Liver (tissue), 9 donors: ENCODE measurements around the gene DST. TPM values are rescaled to one million over a fixed set of nuclear protein-coding genes. Genes with fewer than 3 reads are reported as not detected.

ENCODE experiments used
- DNase-seq: peaks from one replicate; pipeline ENCODE4 v3.0.0-alpha.2; 2017; ENCODE audit warnings: low spot score
- H3K27ac ChIP-seq, 2 donors: one replicate each; pipeline ENCODE4 v1.7.0; 2013; ENCODE audit warnings: inconsistent platforms in 2 of 2, low read length in 2 of 2, control low read depth in 1 of 2, low read depth in 1 of 2, mild to moderate bottlenecking in 1 of 2
- H3K27me3 ChIP-seq, 4 donors: one replicate each; pipeline versions ENCODE4 v1.6.1 to v1.7.0; 2013; ENCODE audit warnings: low read length in 3 of 4, inconsistent platforms in 1 of 4, mild to moderate bottlenecking in 1 of 4, moderate library complexity in 1 of 4; ENCODE audit not compliant: control insufficient read depth in 4 of 4, insufficient read depth in 4 of 4
- H3K36me3 ChIP-seq, 4 donors: one replicate each; pipeline versions ENCODE4 v1.6.1 to v1.7.0; 2013; ENCODE audit warnings: low read length in 3 of 4, mild to moderate bottlenecking in 3 of 4, low read depth in 1 of 4, moderate library complexity in 1 of 4; ENCODE audit not compliant: control insufficient read depth in 4 of 4, insufficient read depth in 3 of 4
- H3K4me1 ChIP-seq, 4 donors: one replicate each; pipeline versions ENCODE4 v1.6.1 to v1.7.0; 2013; ENCODE audit warnings: low read length in 3 of 4, mild to moderate bottlenecking in 3 of 4, moderate library complexity in 1 of 4; ENCODE audit not compliant: control insufficient read depth in 4 of 4, insufficient read depth in 4 of 4
- H3K4me3 ChIP-seq, 3 donors: one replicate each; pipeline versions ENCODE4 v1.6.1 to v1.7.0; 2013; ENCODE audit warnings: low read length in 3 of 3, control low read depth in 1 of 3, low read depth in 1 of 3, mild to moderate bottlenecking in 1 of 3
- H3K9ac ChIP-seq, 2 donors: one replicate each; pipeline ENCODE4 v1.7.0; 2013; ENCODE audit warnings: low read length in 2 of 2, mild to moderate bottlenecking in 2 of 2, moderate library complexity in 2 of 2, control low read depth in 1 of 2, low read depth in 1 of 2
- H3K9me3 ChIP-seq, 4 donors: one replicate each; pipeline versions ENCODE4 v1.6.1 to v1.7.0; 2013; ENCODE audit warnings: low read length in 3 of 4; ENCODE audit not compliant: control insufficient read depth in 4 of 4
- ATF3 ChIP-seq: IDR thresholded peaks from 2 replicates; pipeline ENCODE4 v1.6.1; 2016; ENCODE audit warnings: antibody characterized with exemption
- EGR1 ChIP-seq, 2 donors: IDR thresholded peaks; 2 replicates each; pipeline ENCODE4 v1.6.1; 2016 to 2018; ENCODE audit warnings: antibody characterized with exemption in 2 of 2, low read depth in 2 of 2
- FOXA1 ChIP-seq: IDR thresholded peaks from 2 replicates; pipeline ENCODE4 v1.6.1; 2016; ENCODE audit warnings: antibody characterized with exemption
- FOXA2 ChIP-seq: IDR thresholded peaks from 2 replicates; pipeline ENCODE4 v1.6.1; 2016; ENCODE audit warnings: antibody characterized with exemption
- HNF4A ChIP-seq, 2 donors: conservative IDR thresholded peaks; 2 replicates each; pipeline ENCODE4 v1.6.1; 2016; ENCODE audit warnings: antibody characterized with exemption in 2 of 2, mild to moderate bottlenecking in 2 of 2
- JUND ChIP-seq, 2 donors: IDR thresholded peaks; 2 replicates each; pipeline ENCODE4 v1.6.1; 2016; ENCODE audit warnings: antibody characterized with exemption in 2 of 2
- MAX ChIP-seq: IDR thresholded peaks from 2 replicates; pipeline ENCODE4 v1.6.1; 2016; ENCODE audit warnings: antibody characterized with exemption
- NR2F2 ChIP-seq: IDR thresholded peaks from 2 replicates; pipeline ENCODE4 v1.6.1; 2016; ENCODE audit warnings: antibody characterized with exemption
- RAD21 ChIP-seq, 2 donors: IDR thresholded peaks; 2 replicates each; pipeline ENCODE4 v1.6.1; 2016; ENCODE audit warnings: antibody characterized with exemption in 2 of 2, mild to moderate bottlenecking in 2 of 2
- REST ChIP-seq: IDR thresholded peaks from 2 replicates; pipeline ENCODE4 v1.6.1; 2016; ENCODE audit warnings: antibody characterized with exemption, mild to moderate bottlenecking
- RXRA ChIP-seq, 2 donors: IDR thresholded peaks; 2 replicates each; pipeline ENCODE4 v1.6.1; 2017 to 2018; ENCODE audit warnings: antibody characterized with exemption in 2 of 2, mild to moderate bottlenecking in 1 of 2
- SP1 ChIP-seq: IDR thresholded peaks from 2 replicates; pipeline ENCODE4 v1.6.1; 2018; ENCODE audit warnings: antibody characterized with exemption, mild to moderate bottlenecking
- TAF1 ChIP-seq: conservative IDR thresholded peaks from 2 replicates; pipeline ENCODE4 v1.6.1; 2016; ENCODE audit warnings: antibody characterized with exemption, mild to moderate bottlenecking
- YY1 ChIP-seq: IDR thresholded peaks from 2 replicates; pipeline ENCODE4 v1.6.1; 2016; ENCODE audit warnings: antibody characterized with exemption, mild to moderate bottlenecking
- WGBS: extraction: QIAGEN DNeasy Blood & Tissue Kit; methylation state at CpG from one replicate; pipeline ENCODE4 v1.1.7; 2013; 5-methylcytosine and 5-hydroxymethylcytosine counted together
- polyA plus RNA-seq, 2 donors: library from polyadenylated mRNA; stranded (reverse) in 1 of 2; unstranded in 1 of 2; fragments of 200-250 nt in 1 of 2; fragments of >200 nt in 1 of 2; fragmentation: Nextera tagmentation in 1 of 2; extraction: Ambion mirVana in 1 of 2; gene quantifications; one replicate each; pipeline versions ENCODE4 v1.2.1 to v1.2.3, GENCODE V29; 2013 to 2015
- total RNA-seq, 2 donors: library from RNA; depleted of rRNA; stranded (reverse); fragments of >200 nt; gene quantifications; one replicate each; pipeline ENCODE4 v1.2.3, GENCODE V29; 2014
- TF ChIP-seq, protein P1 (sequence below): IDR thresholded peaks from 2 replicates; pipeline ENCODE4 v1.6.1; 2016; ENCODE audit warnings: antibody characterized with exemption
- TF ChIP-seq, protein P2 (sequence below): fragments of 150-350 bp; IDR thresholded peaks from 2 replicates; pipeline ENCODE4 v1.5.1; 2017; ENCODE audit warnings: improper control_type of control experiment, low read depth, low read length; ENCODE audit not compliant: missing input control
- donor health status: healthy.
- donor health status: healthy.
- donor health status: healthy.
- donor health status: healthy.
- donor health status: healthy.

The DST gene
- total and polyA plus RNA-seq, 4 donors = 30.5 to 234 (median 86.7) TPM

- Histone ChIP-seq H3K9me3 (no peaks in the 10 kb centered on the region), H3K27me3 (no peaks in the 10 kb centered on the region), H3K36me3 (peaks cover 2 to 20% (median 17%) of the 10 kb centered on the region in 4 donors), H3K4me1 (peaks cover 3 to 54% (median 44%) of the 10 kb centered on the region in 4 donors), H3K27ac (no peak overlapping the region), H3K9ac (no peak overlapping the region), H3K4me3 (no peak overlapping the region)
- DNase-seq = no peak
- TF ChIP-seq RAD21 (IDR thresholded peaks at IDR 0.05) = no peak
- TF ChIP-seq RXRA (IDR thresholded peaks at IDR 0.05) = no peak
- TF ChIP-seq FOXA1 = no peak
- no peak for TF ChIP-seq HNF4A (conservative IDR thresholded peaks at IDR 0.05)
- no peak for TF ChIP-seq ATF3
- no peak for TF ChIP-seq JUND (IDR thresholded peaks at IDR 0.05)
- TF ChIP-seq, protein P1, sequence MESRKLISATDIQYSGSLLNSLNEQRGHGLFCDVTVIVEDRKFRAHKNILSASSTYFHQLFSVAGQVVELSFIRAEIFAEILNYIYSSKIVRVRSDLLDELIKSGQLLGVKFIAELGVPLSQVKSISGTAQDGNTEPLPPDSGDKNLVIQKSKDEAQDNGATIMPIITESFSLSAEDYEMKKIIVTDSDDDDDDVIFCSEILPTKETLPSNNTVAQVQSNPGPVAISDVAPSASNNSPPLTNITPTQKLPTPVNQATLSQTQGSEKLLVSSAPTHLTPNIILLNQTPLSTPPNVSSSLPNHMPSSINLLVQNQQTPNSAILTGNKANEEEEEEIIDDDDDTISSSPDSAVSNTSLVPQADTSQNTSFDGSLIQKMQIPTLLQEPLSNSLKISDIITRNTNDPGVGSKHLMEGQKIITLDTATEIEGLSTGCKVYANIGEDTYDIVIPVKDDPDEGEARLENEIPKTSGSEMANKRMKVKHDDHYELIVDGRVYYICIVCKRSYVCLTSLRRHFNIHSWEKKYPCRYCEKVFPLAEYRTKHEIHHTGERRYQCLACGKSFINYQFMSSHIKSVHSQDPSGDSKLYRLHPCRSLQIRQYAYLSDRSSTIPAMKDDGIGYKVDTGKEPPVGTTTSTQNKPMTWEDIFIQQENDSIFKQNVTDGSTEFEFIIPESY = no peak
- TF ChIP-seq MAX = no peak
- TF ChIP-seq SP1 = no peak
- TF ChIP-seq, protein P2, sequence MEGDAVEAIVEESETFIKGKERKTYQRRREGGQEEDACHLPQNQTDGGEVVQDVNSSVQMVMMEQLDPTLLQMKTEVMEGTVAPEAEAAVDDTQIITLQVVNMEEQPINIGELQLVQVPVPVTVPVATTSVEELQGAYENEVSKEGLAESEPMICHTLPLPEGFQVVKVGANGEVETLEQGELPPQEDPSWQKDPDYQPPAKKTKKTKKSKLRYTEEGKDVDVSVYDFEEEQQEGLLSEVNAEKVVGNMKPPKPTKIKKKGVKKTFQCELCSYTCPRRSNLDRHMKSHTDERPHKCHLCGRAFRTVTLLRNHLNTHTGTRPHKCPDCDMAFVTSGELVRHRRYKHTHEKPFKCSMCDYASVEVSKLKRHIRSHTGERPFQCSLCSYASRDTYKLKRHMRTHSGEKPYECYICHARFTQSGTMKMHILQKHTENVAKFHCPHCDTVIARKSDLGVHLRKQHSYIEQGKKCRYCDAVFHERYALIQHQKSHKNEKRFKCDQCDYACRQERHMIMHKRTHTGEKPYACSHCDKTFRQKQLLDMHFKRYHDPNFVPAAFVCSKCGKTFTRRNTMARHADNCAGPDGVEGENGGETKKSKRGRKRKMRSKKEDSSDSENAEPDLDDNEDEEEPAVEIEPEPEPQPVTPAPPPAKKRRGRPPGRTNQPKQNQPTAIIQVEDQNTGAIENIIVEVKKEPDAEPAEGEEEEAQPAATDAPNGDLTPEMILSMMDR = no peak
- no peak for TF ChIP-seq YY1
- TF ChIP-seq TAF1 = no peak
- no peak for TF ChIP-seq EGR1 (IDR thresholded peaks at IDR 0.05; ENCODE audit: low read depth in 2 of 2)
- 98% methylated on average over 3 of the region's 3 CpGs for WGBS
Measured at GRCh38 chr6:56479381-56479780, 163.3 kb downstream of the DST start.

- peaks cover 3 to 49% (median 42%) of the 10 kb centered on the region in 4 donors for H3K4me1 ChIP-seq
- no peak for TF ChIP-seq RXRA (IDR thresholded peaks at IDR 0.05)
- no peak for TF ChIP-seq YY1
- H3K9ac ChIP-seq = no peak overlapping the region
- DNase-seq = no peak
- no peak overlapping the region for H3K4me3 ChIP-seq
- peaks cover 2 to 22% (median 21%) of the 10 kb centered on the region in 4 donors for H3K36me3 ChIP-seq
- WGBS = 56% methylated on average over 1 of the region's 1 CpG
- no peaks in the 10 kb centered on the region for H3K27me3 ChIP-seq
- no peaks in the 10 kb centered on the region for H3K9me3 ChIP-seq
- no peak overlapping the region for H3K27ac ChIP-seq
Measured at GRCh38 chr6:56478202-56478601, 164.5 kb downstream of the DST start.

- Histone ChIP-seq H3K4me3 (no peak overlapping the region), H3K27ac (no peak overlapping the region), H3K36me3 (peaks cover 2 to 32% (median 29%) of the 10 kb centered on the region in 4 donors), H3K9me3 (no peaks in the 10 kb centered on the region), H3K27me3 (no peaks in the 10 kb centered on the region), H3K4me1 (peaks cover 3 to 41% (median 36%) of the 10 kb centered on the region in 4 donors), H3K9ac (no peak overlapping the region)
- DNase-seq = no peak
- no peak for TF ChIP-seq REST
- TF ChIP-seq FOXA1 = no peak
- no peak for TF ChIP-seq NR2F2
- TF ChIP-seq FOXA2 = no peak
- WGBS = 96% methylated on average over 5 of the region's 5 CpGs
Measured at GRCh38 chr6:56477241-56477640, 165.4 kb downstream of the DST start.
